Measurements from ENCODE around the gene VGLL2. TPM values are rescaled to one million over a fixed set of nuclear protein-coding genes. Genes with fewer than 3 reads are reported as not detected.
A peak's percentile ranks its signal among the peaks of the same experiment; 100 is the strongest.

The VGLL2 gene
- total RNA-seq, 1 donor from 2014 or later = not detected

DNA sequence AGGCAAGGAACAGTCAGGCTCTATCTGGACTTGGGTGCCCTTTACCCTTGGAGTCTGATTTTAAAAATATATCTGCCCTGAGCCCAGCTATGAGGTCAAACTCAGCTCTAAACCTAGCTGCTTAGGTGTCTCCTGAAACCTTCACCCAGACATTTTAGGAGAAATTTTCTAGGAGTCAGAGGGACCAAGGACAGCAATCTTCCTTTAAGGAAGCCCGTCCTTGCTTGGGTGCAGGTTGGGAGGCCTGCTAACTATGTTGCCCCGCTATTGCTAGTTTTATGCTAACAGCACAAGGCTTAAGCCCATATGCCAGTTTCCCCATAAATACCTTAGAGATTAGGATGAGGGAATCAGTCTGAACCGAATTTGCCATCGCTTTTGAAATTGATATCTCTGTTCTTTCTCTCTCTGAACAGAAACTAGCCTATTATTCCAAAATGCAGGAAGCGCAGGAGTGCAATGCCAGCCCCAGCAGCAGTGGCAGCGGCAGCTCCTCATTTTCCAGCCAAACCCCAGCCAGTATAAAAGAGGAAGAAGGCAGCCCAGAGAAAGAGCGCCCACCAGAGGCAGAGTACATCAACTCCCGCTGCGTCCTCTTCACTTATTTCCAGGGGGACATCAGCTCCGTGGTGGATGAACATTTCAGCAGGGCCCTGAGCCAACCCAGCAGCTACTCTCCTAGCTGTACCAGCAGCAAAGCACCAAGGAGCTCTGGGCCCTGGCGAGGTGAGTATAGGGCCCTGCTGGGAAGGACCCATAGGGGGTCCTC, 2.6 kb downstream of the VGLL2 start:
- DNase-seq = no peak
- intact Hi-C loops (cut with micrococcal nuclease) = no loop called here
- no peak for ATAC-seq

DNA sequence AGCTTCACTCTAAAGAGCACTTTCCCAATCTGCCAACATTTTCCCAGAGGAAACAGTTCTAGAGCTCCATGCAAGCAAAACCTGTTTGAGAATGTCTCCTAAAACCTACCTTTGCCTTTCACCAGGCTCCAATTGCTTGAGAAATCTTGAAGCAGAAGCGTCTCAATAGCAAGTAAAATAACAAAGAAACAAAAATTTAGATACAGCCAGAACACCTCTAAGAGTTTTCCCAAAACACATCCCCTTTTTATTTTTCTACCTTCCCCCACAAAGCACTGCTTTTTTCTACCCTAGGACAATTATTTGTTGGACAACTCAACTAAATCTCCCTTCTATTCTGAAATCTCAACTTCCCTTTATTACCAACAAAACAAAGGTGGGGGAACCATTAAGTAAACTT, 3.6 kb downstream of the VGLL2 start:
- DNase-seq (no peak), ATAC-seq (no peak)
- intact Hi-C loops (cut with micrococcal nuclease) = no loop called here

DNA sequence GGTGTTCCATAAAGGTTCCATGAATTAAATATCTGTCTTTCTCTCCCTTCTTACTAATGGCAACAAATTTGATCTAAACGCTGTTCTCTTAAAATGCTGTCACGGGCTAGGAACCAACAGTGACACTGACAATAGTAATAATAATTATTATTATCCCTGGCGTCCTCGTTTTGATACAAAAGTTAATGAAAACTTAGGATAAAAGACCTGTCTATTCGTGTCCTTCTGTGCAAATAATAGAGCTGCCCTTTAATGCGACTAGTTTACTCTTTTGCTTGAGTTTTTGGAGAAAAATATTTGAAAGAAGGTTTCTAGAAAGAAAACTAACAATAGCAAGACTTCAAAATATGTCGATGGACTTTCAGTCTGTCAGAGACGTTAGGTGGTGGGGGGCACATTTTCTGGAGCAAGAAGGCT, 4.3 kb downstream of the VGLL2 start:
- intact Hi-C loops (cut with micrococcal nuclease) = no loop called here
- no peak for ATAC-seq

DNA sequence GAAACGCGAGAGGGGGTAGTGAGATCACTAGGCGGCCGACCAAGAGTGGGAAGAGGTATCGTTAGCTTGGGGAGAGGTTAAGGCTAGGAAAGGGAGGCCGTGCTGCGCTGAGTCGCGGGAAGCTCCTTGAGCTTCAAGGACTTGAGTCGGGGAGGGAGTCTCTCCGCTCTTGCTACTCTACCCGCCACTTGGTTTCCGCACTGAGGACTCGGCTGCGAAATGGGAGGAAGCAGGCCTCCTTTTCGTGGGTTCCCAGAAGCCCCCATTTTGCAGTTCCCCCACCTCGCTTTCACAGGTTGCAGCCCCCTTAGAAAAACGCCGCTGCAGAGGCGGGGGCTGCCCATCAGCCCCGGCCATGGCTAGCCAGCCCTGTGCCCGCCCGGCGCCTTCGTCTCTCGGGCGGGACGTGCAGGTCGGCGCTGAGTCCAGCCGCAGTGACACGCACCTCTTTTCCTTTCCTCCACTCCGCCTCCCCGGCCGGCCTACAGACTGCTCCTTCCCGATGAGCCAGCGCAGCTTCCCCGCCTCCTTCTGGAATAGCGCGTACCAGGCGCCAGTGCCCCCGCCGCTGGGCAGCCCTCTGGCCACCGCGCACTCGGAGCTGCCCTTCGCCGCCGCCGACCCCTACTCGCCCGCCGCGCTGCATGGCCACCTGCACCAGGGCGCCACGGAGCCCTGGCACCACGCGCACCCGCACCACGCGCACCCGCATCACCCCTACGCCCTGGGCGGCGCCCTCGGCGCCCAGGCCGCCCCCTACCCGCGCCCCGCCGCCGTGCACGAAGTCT, 4.9 kb downstream of the VGLL2 start:
- peak; percentile 37 for DNase-seq
- intact Hi-C loops (cut with micrococcal nuclease) = no loop called here
- ATAC-seq = peak; percentile 32

More for the DNA sequence above, 4.3 kb downstream of the VGLL2 start:
- no peak for DNase-seq

DNA sequence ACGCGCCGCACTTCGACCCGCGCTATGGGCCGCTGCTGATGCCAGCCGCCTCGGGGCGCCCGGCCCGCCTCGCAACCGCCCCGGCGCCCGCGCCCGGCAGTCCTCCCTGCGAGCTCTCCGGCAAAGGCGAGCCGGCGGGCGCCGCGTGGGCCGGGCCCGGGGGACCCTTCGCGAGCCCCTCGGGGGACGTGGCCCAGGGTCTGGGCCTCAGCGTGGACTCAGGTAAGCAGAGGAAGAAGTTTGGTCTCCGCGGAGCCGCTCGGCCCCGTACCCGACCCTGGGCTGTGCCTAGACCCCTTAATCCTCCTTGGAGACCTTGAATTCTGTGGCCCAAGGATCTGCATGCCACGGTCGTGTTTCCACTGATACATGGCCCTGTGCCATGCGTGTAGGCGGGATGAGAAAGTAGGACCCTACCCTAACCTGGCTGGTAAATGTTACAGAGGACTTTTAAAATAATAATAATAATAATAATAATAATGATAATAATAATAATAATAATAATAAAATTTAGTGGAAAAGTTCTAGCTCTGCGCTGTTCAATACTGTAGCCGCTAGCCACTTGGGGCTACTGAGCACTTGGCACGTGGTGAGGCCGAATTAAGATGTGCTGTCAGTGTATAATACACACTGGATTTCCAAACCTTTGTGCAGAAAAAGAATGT, 5.6 kb downstream of the VGLL2 start:
- DNase-seq (no peak), ATAC-seq (no peak)
- intact Hi-C loops (cut with micrococcal nuclease) = no loop called here

DNA sequence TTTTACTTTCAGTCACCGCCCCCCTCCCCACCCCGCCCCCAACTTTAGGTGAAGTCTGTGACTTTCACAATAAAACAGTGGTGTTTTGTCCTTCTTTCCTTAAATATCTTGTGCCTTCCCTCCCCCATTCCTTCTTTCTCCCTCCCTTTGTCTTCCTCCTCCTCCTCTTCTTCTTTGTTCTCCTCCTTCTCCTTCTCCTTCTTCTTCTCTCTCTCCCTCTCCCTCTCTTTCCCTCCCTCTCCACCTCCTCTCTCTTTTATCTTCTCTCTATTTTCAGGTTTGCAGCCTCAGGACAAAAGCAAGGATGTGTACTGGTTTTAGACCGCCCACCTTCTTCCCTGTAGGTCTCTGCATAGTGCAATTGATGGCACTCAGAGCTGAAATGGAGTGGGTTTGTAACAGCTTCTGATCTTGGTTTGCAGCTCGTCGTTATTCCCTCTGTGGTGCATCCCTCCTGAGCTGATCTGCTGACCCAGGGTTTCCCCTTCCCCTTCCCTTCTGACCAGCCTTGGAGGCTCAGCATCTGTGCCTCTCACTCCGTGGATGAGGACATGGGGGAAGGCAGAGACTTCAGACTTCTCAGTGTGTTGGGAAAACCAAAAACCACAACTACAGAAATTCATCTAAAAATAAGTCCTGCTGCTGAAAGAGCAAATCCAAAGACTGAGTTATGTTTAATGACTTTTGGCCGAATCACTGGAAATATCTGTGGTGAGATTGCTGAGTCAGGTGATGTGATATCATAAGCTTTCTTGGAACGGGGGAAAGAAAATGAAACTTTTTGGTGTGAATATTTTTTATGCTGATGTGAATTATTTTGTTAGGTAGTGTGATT, 6.9 kb downstream of the VGLL2 start:
- no peak for DNase-seq
- intact Hi-C loops (cut with micrococcal nuclease) = no loop called here
- no peak for ATAC-seq

DNA sequence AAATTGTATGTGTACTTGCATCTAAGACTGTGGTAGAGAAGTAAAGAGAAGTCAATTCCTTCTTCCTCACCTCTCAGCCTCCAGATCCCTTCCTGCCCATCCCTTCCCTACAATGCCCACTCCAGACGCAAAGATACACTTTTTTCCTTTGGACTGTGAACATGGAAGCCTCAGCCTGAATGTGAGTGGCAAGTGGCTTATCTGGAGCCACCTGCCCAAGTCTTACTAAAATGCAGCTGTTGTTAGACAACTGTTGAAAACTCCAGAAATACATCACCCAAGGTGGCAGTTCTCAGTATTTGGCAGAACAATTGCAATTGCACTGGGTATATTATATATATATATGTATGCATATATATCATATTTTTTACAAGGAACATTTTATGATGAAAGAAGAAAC, 7.5 kb downstream of the VGLL2 start:
- DNase-seq = no peak
- no peak for ATAC-seq
- intact Hi-C loops (cut with micrococcal nuclease) = no loop called here

DNA sequence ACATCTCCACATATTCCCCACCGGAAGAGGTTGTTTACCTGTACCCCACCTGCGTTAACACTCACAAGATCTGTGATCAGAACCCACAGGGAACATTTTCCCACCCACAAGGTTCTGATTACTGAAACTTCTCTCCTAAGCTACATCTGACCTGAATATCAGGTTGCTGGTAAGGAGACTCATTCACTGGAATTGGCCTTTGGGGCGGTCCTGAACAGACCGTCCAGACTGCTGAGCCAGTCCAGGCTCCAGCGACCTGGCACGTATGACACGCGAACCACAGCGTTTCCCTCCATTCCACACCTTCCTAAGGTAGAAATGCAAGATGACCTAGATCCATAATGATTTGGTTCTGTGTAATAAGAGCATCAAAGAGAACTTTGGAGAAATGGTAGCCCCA, 9.8 kb downstream of the VGLL2 start:
- DNase-seq (no peak), ATAC-seq (no peak)
- intact Hi-C loops (cut with micrococcal nuclease) = no loop called here

DNA sequence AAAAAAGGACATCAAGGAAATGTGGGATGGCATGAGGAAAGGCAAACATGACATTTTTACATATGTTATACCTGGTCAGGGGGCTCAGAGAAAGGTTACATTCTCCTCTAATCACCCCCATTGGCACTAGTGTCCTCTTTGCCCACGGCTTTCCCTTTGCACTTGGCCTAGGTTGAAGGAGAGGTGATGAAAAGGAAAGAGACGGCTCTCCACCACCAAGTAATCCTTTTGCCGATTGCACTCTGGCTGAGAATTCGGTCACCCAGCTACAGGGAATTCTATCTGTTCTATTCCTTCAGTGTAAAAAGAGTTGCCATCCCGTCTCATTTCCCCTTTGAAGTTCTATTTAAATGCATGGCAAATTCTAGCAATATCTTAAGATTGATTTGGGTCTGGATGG, 10.4 kb downstream of the VGLL2 start:
- DNase-seq = no peak
- intact Hi-C loops (cut with micrococcal nuclease) = no loop called here
- ATAC-seq = no peak

DNA sequence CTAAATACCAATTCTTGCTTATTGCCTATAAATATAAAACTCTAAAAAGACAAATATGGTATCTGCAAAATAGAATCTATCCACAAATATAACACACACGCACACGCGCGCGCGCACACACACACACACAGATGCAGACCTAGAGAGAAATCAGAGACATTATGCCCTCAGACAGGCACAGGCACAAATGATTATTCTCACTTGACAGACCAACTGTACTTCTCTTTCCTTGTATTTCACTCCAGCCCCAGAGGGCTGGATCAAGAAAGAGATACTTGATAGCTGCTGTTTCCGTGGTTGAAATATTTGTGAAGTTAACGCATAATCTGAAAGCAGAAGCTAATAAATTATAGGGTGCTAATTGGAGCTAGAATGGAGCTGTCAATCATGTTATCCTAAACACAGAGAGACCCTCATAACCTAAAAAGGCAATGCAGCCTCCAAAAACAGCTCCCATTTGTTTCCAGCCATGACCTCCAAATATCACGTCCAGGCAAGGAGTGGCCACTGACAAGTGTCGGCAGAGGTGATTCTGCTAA, 11.5 kb downstream of the VGLL2 start:
- no peak for ATAC-seq
- intact Hi-C loops (cut with micrococcal nuclease) = no loop called here

DNA sequence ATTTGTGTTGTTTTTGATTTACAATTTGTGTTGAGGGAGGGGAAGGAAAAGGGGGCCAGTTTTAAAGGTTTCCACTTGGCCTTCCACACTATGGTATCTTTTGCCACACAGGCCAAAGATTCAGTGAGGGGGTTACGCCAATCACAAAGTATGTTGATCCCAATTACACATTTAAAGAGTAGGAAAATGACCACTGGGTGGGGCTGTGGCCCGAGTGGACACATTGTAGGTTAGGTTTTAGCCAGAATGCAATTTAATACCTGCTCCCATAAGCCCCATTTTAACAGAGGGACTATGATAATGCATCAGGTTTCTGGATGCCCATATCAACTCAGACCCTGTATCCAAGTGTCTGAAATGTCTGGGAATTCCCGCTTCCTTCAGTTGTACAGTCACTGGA, 15.6 kb downstream of the VGLL2 start:
- intact Hi-C loops (cut with micrococcal nuclease) = no loop called here
- DNase-seq (no peak), ATAC-seq (no peak)

More for the DNA sequence above, 11.5 kb downstream of the VGLL2 start:
- DNase-seq = no peak

DNA sequence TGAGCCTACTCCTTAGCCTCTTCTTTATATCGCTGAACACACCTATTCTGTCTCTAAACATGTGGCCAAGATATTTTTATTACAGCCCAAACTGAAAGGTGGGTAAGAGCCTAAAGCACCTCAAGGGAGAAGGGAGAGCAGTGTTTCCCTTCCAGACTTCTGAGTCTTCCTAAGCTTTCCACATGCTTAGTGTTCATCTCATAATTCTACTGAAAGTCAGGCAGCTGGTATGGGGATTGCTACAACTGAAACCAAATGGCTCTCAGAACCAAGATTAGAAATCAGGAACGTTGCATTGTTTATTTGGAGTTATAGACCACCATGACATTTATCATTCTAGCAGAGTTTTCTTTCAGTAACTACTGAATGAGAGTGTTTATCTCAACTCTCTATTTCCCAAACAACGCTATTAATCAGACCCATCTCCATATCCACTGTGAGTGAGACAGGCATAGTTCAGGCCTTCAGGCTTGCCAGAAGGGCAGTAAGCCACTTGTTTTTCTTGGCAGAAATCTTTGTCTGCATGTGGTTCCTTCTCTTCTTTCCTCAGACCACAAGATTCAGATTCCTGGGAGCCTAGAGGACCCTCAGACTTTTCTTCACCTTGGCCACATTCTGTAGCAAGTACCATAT, 22.8 kb downstream of the VGLL2 start:
- DNase-seq = no peak
- intact Hi-C loops (cut with micrococcal nuclease) = no loop called here
- ATAC-seq = no peak

DNA sequence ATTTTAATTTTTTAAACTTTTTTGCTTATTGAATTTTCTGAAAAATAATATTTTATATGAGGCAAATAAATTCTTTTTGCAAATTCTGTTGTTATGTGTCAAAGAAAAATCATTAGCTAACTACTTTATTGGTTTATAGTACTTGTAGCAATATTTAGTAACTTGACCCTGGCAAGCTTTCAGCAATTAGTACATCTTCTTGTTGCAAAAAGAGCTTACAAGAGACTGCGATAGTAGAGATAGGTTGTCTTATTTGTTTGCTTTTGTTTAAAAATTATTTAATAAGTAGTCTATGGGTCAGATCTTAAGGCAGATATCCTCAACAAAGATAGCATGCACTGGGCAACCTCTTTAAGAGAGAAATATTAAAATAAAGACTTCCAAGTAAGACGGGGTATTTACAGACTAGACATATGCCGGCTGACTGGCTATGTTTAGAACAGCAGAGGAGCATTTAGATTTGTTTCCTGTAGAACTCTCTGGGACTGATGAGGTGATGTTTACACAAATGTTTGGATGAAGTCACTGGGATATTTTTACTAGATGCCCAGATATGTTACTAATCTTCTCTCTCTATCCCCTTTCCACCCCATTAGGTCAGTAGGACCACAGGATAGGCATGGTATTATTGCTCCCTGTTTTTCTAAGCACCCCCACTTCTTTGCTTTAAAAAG, 25.0 kb downstream of the VGLL2 start:
- ATAC-seq (peak; percentile 54), DNase-seq (no peak)
- intact Hi-C loops (cut with micrococcal nuclease) = no loop called here

DNA sequence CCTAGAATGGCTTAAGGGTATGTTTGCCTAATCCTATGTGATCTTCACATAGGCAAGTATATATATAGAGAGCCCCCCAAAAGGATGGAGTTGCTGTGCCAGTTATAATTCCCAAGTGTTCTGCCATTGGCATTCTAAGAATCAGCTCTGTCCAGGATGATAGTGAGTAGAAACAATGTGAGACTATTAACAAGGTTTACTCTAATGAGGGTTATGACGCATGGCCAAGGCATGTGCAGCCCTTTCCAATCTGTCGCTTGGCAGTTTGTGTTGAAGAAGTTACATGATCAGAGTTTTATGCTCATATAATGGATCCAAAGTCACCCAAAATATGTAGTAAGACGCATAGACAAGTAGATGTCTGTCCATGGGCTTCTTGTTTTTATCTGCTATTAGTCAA, 33.6 kb downstream of the VGLL2 start:
- DNase-seq = no peak
- no peak for ATAC-seq
- intact Hi-C loops (cut with micrococcal nuclease) = no loop called here

DNA sequence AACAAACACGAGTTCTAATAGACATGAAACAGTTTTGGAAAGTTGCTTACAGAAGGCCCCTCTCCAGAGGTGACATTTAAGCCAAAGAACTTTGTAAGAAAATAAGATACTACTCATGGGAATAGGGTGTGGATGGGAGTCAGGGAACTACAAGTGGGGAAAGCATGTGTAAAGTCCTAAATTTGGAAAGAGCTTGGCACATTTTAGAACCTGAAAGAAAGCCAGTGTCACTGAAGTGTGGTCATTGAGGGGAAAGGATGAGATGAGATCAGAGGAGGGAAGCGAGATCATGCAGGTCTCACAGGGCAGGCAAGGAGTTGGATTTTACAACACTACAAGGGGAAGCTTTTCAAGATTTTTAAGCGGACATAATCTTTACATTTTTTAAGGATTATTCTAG, 38.0 kb downstream of the VGLL2 start:
- intact Hi-C loops (cut with micrococcal nuclease) = no loop called here
- ATAC-seq = peak; percentile 83
- DNase-seq = no peak

DNA sequence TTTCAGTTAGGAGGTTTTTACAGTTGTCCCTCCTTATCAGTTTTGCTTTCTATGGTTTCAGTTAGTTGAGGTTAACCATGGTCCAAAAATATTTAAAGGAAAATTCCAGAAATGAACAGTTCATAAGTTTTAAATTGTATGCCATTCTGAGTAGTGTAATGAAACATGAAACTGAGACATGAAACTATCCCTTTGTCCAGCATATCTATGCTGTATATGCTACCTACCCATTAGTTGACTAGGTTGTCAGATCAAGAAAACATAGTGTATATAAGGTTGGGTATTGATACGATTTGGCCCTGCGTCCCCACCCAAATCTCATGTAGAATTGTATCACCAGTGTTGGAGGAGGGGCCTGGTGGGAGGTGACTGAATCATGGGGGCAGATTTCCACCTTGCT, 39.1 kb downstream of the VGLL2 start:
- ATAC-seq = no peak
- DNase-seq = no peak
- intact Hi-C loops (cut with micrococcal nuclease) = no loop called here

DNA sequence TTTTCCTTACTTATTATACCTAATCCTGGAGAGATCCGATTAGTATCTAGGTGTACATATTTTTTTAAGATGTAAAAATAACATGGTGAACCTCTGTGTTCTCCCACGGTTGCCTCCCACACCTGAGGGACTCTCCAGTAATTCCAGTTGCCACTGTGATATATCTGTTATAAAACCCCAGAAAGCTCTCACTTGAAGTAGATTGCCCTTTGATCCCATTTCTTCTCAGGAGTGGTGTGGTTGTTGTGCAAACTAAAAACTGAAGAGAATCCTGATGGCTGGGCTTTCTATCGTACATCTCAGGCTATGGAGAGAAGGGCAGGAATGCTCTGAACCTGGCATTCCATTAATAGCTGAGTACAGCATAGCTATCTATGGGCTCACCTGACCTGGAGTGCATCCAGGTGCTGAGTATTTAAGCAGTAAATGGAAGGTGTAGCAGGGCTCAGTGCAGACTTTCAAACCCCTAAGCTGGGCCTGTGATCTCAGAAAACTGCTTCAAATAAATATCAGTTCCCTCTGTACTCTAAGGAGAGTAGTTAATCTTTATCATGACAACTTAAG, 41.0 kb downstream of the VGLL2 start:
- intact Hi-C loops (cut with micrococcal nuclease) = no loop called here
- ATAC-seq (no peak), DNase-seq (no peak)

DNA sequence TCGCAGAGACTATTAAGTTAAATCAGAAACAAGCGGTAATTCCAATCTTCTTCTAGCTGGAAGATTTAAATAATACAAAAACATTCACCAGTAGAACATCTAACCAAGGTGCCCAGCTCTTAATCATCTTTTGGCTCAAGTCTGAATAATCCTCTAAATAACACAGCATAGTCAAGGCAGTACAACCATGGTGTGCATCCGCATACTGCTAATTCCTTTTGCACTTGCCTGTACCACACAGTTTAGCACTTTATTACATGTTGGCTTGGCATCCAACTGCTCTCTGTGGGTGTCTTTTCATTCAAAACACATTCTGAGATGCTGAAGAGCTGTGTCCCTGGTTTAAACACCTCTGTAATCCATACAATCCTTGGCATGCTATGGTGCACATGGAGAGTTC, 42.3 kb downstream of the VGLL2 start:
- intact Hi-C loops (cut with micrococcal nuclease) = no loop called here
- no peak for DNase-seq
- no peak for ATAC-seq
